RWPE2 (cell line): ENCODE measurements around the gene PINLYP.
A peak's percentile ranks its signal among the peaks of the same experiment; 100 is the strongest.

Source experiments
- ATAC-seq: fragments of 200-7000 bp; cut with Tn5 transposase; 3 replicates; pipeline ENCODE4 v1.9.1; 2021; ENCODE audit warnings: low read depth
- DNase-seq: peaks from one replicate; pipeline ENCODE4 v3.0.0-alpha.2; 2020; ENCODE audit warnings: low spot score
- H3K27ac ChIP-seq: fragments of 450-650 bp; 2 replicates; pipeline ENCODE4 v1.5.1; 2017; ENCODE audit warnings: mild to moderate bottlenecking; ENCODE audit not compliant: poor library complexity, severe bottlenecking
- H3K27me3 ChIP-seq: fragments of 250-450 bp; sonication (Bioruptor Pico); 2 replicates; pipeline ENCODE4 v1.5.1; 2021; ENCODE audit warnings: mild to moderate bottlenecking, moderate library complexity; ENCODE audit not compliant: insufficient read depth, poor library complexity, severe bottlenecking
- H3K36me3 ChIP-seq: fragments of 250-450 bp; sonication (Bioruptor Pico); 2 replicates; pipeline ENCODE4 v1.5.1; 2020; ENCODE audit warnings: low read depth, mild to moderate bottlenecking, moderate library complexity
- H3K4me1 ChIP-seq: fragments of 250-450 bp; sonication (Bioruptor Pico); 2 replicates; pipeline ENCODE4 v1.5.1; 2021; ENCODE audit warnings: mild to moderate bottlenecking, moderate library complexity; ENCODE audit not compliant: insufficient read depth, poor library complexity, severe bottlenecking
- H3K4me3 ChIP-seq: fragments of 250-450 bp; sonication (Bioruptor Pico); 2 replicates; pipeline ENCODE4 v1.5.1; 2021; ENCODE audit warnings: mild to moderate bottlenecking, moderate library complexity; ENCODE audit not compliant: severe bottlenecking
- H3K9me3 ChIP-seq: fragments of 250-450 bp; sonication (Bioruptor Pico); 2 replicates; pipeline ENCODE4 v1.5.1; 2021; ENCODE audit warnings: mild to moderate bottlenecking, moderate library complexity; ENCODE audit not compliant: severe bottlenecking
- CTCF ChIP-seq: fragments of 450-650 bp; IDR thresholded peaks from one replicate; pipeline ENCODE4 v1.5.1; 2017; ENCODE audit warnings: mild to moderate bottlenecking, moderate library complexity; ENCODE audit not compliant: poor library complexity, severe bottlenecking

PINLYP gene

GRCh38 chr19:43555185-43555770 lies 20.3 kb upstream of the PINLYP start:
- no peak for DNase-seq
- Histone ChIP-seq H3K4me1 (no peaks in the 10 kb centered on the region), H3K36me3 (peaks cover 63% of the 10 kb centered on the region), H3K4me3 (no peak overlapping the region), H3K27ac (no peak overlapping the region), H3K27me3 (no peaks in the 10 kb centered on the region), H3K9me3 (no peaks in the 10 kb centered on the region)
- TF ChIP-seq CTCF, result peak; percentile 71
- ATAC-seq, result peak; percentile 67; the same call in 2 of the 3 replicates

DNA sequence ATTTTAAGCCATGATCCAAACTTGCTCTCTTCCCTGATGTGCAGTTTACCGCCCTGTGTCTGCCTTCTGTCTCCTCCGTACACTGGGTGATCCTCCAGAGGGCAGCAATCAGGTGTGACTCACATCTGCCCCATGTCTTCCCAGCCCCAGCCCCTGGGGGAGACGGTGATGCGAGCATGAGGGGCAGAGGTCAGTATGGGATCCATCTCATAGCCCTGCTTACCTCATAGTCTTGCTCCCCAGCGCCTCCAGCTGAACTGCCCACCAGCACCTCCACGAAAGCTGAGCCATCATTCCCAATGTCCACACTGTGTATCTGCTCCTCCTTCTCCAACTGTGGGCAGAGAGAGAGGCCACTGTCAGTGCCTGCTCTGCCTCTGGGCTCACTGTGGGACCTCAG lies 14.9 kb upstream of the PINLYP start:
- Histone ChIP-seq H3K4me1 (no peaks in the 10 kb centered on the region), H3K4me3 (no peak overlapping the region), H3K27me3 (no peaks in the 10 kb centered on the region), H3K27ac (no peak overlapping the region), H3K9me3 (no peaks in the 10 kb centered on the region), H3K36me3 (peaks cover 25% of the 10 kb centered on the region)
- DNase-seq (no peak), ATAC-seq (0 out of 3 replicates have a peak, but pooled peaks have one; percentile 19)
- no peak for TF ChIP-seq CTCF

GRCh38 chr19:43561139-43561970 lies 14.2 kb upstream of the PINLYP start:
- H3K27ac ChIP-seq, result no peak overlapping the region
- no peaks in the 10 kb centered on the region for H3K27me3 ChIP-seq
- DNase-seq (no peak), ATAC-seq (no peak)
- H3K4me1 ChIP-seq, result no peaks in the 10 kb centered on the region
- H3K9me3 ChIP-seq, result no peaks in the 10 kb centered on the region
- no peak overlapping the region for H3K4me3 ChIP-seq
- no peak for TF ChIP-seq CTCF
- peaks cover 21% of the 10 kb centered on the region for H3K36me3 ChIP-seq

DNA sequence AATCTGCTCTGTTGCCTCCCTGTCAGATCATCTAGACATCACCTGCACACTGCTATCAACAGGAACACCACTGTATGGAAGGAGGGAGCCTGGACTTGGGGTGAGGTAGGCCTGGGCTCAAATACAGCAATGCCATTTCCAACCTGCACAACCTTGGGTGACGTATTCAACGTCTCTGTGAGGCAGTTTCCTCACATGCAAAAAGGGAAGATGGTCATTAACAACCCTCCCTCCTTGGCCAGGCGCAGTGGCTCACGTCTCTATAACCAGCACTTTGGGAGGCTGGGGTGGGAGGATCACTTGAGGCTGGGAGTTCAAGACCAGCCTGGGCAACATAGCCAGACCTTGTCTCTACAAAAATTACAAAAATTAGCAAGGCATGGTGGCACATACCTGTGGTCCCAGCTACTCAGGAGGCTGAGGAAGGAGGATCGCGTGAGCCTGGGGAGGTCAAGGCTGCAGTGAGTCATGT lies 13.3 kb upstream of the PINLYP start:
- DNase-seq (no peak), ATAC-seq (no peak)
- Histone ChIP-seq H3K27ac (peak overlapping the region; percentile 2), H3K4me3 (no peak overlapping the region), H3K27me3 (no peaks in the 10 kb centered on the region), H3K4me1 (no peaks in the 10 kb centered on the region), H3K9me3 (no peaks in the 10 kb centered on the region), H3K36me3 (peaks cover 16% of the 10 kb centered on the region)
- TF ChIP-seq CTCF, result no peak
